Astrocyte (in vitro differentiated cells and primary cell): ENCODE results near the gene COL4A6.

Experiments
- EZH2 ChIP-seq: IDR thresholded peaks from 2 replicates; pipeline ENCODE4 v1.6.1; 2012; ENCODE audit warnings: mild to moderate bottlenecking, low read length, inconsistent platforms; ENCODE audit not compliant: insufficient read depth
- TF ChIP-seq, protein P1 (sequence below): IDR thresholded peaks from 2 replicates; pipeline ENCODE4 v1.5.1; 2011; ENCODE audit warnings: low read depth, mild to moderate bottlenecking, inconsistent platforms, low read length, moderate library complexity; ENCODE audit not compliant: insufficient read depth

GRCh38 chrX:108216405-108216804, 221.8 kb downstream of the COL4A6 start:
- TF ChIP-seq, protein P1, sequence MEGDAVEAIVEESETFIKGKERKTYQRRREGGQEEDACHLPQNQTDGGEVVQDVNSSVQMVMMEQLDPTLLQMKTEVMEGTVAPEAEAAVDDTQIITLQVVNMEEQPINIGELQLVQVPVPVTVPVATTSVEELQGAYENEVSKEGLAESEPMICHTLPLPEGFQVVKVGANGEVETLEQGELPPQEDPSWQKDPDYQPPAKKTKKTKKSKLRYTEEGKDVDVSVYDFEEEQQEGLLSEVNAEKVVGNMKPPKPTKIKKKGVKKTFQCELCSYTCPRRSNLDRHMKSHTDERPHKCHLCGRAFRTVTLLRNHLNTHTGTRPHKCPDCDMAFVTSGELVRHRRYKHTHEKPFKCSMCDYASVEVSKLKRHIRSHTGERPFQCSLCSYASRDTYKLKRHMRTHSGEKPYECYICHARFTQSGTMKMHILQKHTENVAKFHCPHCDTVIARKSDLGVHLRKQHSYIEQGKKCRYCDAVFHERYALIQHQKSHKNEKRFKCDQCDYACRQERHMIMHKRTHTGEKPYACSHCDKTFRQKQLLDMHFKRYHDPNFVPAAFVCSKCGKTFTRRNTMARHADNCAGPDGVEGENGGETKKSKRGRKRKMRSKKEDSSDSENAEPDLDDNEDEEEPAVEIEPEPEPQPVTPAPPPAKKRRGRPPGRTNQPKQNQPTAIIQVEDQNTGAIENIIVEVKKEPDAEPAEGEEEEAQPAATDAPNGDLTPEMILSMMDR = no peak
- no peak for TF ChIP-seq EZH2
